HG03139 (cell line): Measurements from ENCODE around the gene NFKBIB.

Source experiments
- ATAC-seq: cut with Tn5 transposase; IDR thresholded peaks from one replicate; pipeline ENCODE4 v1.9.1; 2021; ENCODE audit not compliant: unreplicated experiment

The NFKBIB gene

DNA sequence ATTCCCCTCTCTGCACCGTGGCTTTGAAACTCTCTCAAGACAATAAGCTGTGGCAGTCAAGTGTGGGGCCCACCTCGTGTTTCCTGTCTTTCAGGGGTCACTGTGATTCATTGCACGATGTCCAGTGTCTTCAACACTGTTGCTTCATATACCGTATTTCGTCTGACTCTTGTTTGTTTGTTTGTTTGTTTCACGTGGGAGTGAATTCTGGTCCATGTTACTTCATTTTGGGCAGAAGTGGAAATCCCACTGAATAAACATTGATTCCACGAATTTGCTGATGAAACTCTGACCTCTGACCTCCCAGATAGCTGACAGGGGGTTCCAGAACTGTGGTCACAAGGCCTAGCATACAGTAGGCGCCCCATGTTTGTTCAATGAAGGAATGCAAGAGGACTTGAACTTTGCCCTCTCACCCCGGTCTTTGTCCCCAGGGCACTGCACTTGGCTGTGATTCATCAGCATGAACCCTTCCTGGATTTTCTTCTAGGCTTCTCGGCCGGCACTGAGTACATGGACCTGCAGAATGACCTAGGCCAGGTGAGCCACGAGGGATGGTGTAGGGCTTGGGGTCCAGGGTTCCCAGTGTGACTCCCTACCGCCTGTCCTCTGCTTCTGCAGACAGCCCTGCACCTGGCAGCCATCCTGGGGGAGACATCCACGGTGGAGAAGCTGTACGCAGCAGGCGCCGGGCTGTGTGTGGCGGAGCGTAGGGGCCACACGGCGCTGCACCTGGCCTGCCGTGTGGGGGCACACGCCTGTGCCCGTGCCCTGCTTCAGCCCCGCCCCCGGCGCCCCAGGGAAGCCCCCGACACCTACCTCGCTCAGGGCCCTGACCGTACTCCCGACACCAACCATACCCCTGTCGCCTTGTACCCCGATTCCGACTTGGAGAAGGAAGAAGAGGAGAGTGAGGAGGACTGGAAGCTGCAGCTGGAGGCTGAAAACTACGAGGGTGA lies 5.1 kb downstream of the NFKBIB start:
- ATAC-seq: no peak

- no peak for ATAC-seq
Observed at GRCh38 chr19:38905620-38906019, 5.9 kb downstream of the NFKBIB start.

GRCh38 chr19:38907227-38907626 lies 7.5 kb downstream of the NFKBIB start:
- ATAC-seq: no peak

- no peak for ATAC-seq
Observed at GRCh38 chr19:38907670-38908069, 7.9 kb downstream of the NFKBIB start.

GRCh38 chr19:38908911-38909310 lies 9.1 kb downstream of the NFKBIB start:
- ATAC-seq: no peak

GRCh38 chr19:38910488-38910887 lies 10.7 kb downstream of the NFKBIB start:
- ATAC-seq: no peak

- ATAC-seq: no peak
Observed at GRCh38 chr19:38911388-38912001, 11.7 kb downstream of the NFKBIB start.

DNA sequence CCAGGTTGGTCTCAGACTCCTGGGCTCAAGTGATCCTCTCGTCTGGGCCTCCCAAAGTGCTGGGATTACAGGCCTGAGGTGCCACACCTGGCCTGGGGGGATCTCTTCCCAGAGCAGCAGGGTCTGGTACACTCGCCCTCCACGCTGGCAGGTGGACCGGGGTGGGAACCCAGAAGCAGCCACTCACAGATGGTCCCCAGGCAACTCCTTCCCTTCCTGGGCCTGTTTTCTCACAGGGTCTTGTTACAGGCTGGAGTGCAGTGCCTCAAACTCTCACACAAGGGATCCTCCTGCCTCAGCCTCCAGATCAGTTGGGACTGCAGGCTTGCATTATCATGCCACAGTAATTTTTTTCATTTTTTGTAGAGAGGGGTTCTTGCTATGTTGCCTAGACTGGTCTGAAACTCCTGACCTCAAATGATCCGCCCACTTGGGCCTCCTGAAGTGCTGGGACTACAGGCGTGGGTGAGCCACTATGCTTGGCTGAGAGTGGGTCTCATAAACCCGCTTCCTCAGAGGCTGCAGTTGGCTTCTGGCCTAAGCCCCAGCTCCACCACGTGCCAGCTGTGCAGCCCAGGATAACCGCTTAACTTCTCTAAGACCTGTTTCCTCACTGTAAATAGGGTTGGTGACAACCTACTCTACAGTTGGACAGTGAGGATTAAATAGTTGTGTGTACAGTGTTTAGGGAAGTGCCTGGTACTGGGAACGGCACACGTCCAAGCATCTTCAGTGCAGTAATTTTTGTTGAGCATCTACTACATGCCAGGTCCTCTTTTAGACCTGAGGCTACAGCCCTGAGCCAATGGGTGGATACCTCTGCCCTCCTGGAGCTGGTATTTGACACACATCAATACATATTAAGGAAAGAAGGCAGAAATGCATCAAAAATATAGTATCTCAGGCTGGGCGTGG lies 13.1 kb downstream of the NFKBIB start:
- no peak for ATAC-seq

DNA sequence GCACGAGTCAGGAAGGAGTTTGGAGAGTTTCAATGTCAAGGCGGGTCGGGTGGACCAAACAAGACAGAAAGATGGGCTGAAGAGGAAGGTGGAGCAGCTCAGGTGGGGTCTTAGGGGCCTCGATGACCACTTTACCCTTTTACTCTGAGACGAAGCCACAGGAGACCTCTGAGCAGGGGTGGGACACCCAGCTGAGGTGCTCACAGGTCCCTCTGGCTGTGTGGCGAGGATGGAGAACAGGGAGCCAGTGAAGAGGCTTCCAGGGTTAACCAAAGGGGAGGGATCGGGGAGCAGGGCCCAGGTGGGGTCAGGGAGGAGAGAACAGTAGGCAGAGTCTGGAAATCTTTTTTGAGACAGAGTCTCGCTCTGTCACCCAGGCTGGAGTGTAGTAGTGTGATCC lies 14.2 kb downstream of the NFKBIB start:
- ATAC-seq: no peak

DNA sequence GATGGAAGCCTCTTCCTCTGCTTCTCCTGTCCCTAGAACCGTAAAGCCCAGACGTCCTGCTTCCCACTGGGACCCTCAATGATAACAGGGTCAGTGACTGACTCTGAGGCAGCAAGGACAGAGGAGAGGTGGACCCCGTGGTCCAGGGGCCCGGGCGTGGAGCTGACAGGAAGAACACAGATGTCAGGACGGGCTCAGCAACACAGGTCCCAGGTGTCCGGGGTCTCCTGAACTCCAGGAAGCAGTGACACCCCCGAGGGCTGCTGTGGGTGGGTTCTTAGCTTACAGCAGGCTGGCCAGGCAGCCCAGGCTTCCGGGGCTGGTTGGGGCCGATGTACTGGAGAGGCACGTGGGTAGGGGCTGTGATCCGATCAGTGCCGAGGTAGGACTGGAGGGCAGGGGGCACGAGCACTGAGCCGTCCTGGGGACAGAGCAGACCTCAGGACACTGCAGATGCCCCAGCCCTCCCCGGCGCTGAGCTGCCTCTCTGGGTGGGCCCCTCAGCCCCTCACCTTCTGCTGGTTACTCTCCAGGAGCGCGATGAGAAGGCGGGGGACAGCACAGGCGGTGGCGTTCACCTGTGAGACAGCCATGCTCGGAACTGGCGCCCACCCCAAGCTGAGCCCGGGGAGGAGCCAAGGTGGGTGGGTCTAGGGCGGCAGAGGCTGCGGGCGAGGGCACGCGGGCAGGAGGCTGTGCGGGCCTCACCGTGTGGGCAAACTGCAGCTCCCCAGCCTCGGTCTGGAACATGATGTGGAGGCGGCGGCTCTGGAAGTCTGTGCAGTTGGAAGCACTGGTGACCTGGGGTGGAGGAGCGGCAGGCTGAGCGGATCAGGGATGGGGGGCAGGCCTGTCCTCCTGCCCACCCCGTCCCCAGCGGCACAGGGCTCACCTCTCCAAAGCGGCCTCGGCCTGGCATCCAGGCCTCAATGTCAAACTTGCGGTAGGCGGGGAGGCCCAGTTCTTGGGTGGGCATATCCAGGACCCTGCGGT lies 15.9 kb downstream of the NFKBIB start:
- ATAC-seq: no peak

DNA sequence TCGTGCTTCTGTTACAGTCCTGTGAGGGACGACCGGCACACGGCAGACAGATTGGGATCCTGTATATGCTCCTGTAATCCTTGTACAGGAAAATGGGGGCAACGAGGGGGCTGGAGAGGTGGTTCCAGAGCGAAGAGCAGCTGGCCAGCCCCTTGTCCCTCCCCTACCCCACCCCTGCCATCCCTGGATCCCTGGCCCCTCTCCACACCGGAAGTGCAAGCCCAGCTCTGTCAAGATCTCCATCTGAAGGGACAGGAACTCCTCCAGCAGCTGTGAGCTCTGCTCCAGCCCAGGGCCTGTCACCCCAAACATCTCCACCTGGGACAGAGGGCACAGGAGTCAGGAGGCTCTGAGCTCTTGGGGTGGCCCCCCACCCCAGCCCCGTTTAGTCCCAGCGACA lies 17.7 kb downstream of the NFKBIB start:
- ATAC-seq: no peak

- ATAC-seq: no peak
Observed at GRCh38 chr19:38917921-38918491, 18.2 kb downstream of the NFKBIB start.

DNA sequence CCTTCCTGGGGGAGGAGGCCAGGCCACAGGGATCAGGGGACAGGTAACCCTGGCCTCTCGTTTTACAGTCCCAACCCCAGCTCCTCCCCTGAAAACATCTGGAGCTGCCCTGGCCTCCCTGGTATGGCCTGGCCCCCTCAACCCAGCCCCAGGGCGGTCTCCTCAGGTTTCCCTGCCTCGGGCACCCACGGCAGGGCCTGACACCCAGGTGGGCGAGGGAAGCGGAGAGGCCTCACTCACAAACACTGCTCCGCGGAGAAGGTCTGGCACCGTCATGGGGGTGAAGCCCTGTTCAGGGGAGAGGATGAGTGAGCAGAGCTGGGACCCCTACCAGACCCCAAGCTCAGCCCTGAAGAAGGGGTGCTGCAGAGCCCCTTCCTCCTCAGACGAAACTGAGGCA lies 18.8 kb downstream of the NFKBIB start:
- no peak for ATAC-seq

GRCh38 chr19:38919837-38920601 lies 20.2 kb downstream of the NFKBIB start:
- no peak for ATAC-seq

GRCh38 chr19:38920602-38921419 lies 21.0 kb downstream of the NFKBIB start:
- no peak for ATAC-seq

GRCh38 chr19:38921420-38922274 lies 21.9 kb downstream of the NFKBIB start:
- no peak for ATAC-seq

- no peak for ATAC-seq
Observed at GRCh38 chr19:38922482-38922881, 22.7 kb downstream of the NFKBIB start.
